K562 (cell line): ENCODE measurements around the gene UBE3B. TPM values are rescaled to one million over a fixed set of nuclear protein-coding genes. Genes with fewer than 3 reads are reported as not detected.
A peak's percentile ranks its signal among the peaks of the same experiment; 100 is the strongest.

Source experiments
- CHD1 ChIP-seq: fragments of 200-600 bp; sonication (generic); IDR thresholded peaks from one replicate; pipeline ENCODE4 v1.6.1; 2012; ENCODE audit warnings: mild to moderate bottlenecking, moderate library complexity, low read length, inconsistent platforms
- HMG20B ChIP-seq: fragments of 250-450 bp; sonication (Bioruptor Pico); IDR thresholded peaks from 2 replicates; pipeline ENCODE4 v1.5.0; 2021; ENCODE audit warnings: mild to moderate bottlenecking
- HOXB6 ChIP-seq: fragments of 250-450 bp; sonication (Bioruptor Pico); IDR thresholded peaks from 2 replicates; pipeline ENCODE4 v1.5.1; 2022; ENCODE audit warnings: mild to moderate bottlenecking, borderline replicate concordance
- IFI16 ChIP-seq: fragments of 250-450 bp; sonication (Bioruptor Pico); IDR thresholded peaks from 2 replicates; pipeline ENCODE4 v2.1.2; 2022; ENCODE audit warnings: mild to moderate bottlenecking, inconsistent platforms
- MTA2 ChIP-seq: fragments of 450-650 bp; IDR thresholded peaks from 2 replicates; pipeline ENCODE4 v1.6.1; 2016; ENCODE audit warnings: low read depth
- NFIX ChIP-seq: fragments of 250-450 bp; sonication (Bioruptor Pico); IDR thresholded peaks from 2 replicates; pipeline ENCODE4 v1.4.0; 2020; ENCODE audit warnings: low read depth, mild to moderate bottlenecking, moderate library complexity
- RBM17 ChIP-seq: fragments of 200-400 bp; formaldehyde crosslinking; IDR thresholded peaks from 2 replicates; pipeline ENCODE4 v1.6.1; 2017; ENCODE audit warnings: low read depth, mild to moderate bottlenecking, low read length, borderline replicate concordance
- SMAD2 ChIP-seq: fragments of 150-350 bp; IDR thresholded peaks from 2 replicates; pipeline ENCODE4 v1.6.1; 2014; ENCODE audit warnings: low read depth, mild to moderate bottlenecking, low read length
- SMAD4 ChIP-seq: fragments of 250-450 bp; sonication (Bioruptor Pico); conservative IDR thresholded peaks from 2 replicates; pipeline ENCODE4 v1.8.0; 2021; ENCODE audit warnings: inconsistent platforms, mild to moderate bottlenecking, moderate library complexity
- SMARCA5 ChIP-seq: fragments of 450-650 bp; IDR thresholded peaks from 2 replicates; pipeline ENCODE4 v1.6.1; 2016
- TAF15 ChIP-seq: fragments of 200-400 bp; formaldehyde crosslinking; IDR thresholded peaks from 2 replicates; pipeline ENCODE4 v1.6.1; 2017; ENCODE audit warnings: mild to moderate bottlenecking, low read depth, low read length, moderate library complexity
- TBL1XR1 ChIP-seq, 2 experiments: IDR thresholded peaks; 2 replicates each; pipeline ENCODE4 v1.6.1; 2012; ENCODE audit warnings: improper control_type of control experiment in 2 of 2, low read length in 2 of 2, mild to moderate bottlenecking in 1 of 2
- U2AF2 ChIP-seq: fragments of 200-400 bp; formaldehyde crosslinking; optimal IDR thresholded peaks from 2 replicates; pipeline ENCODE3; 2017; ENCODE audit warnings: low read depth, mild to moderate bottlenecking, low read length
- ZBTB1 ChIP-seq: sonication (generic); formaldehyde crosslinking; IDR thresholded peaks from 2 replicates; pipeline ENCODE4 v1.8.1; 2023; ENCODE audit warnings: missing genetic modification reagents, low read depth, mild to moderate bottlenecking, borderline replicate concordance
- ZNF232 ChIP-seq: sonication (generic); formaldehyde crosslinking; IDR thresholded peaks from 2 replicates; pipeline ENCODE4 v1.8.0; 2022; ENCODE audit warnings: mild to moderate bottlenecking, missing genetic modification reagents
- ZNF431 ChIP-seq: sonication (generic); formaldehyde crosslinking; IDR thresholded peaks from 2 replicates; pipeline ENCODE4 v1.8.0; 2022; ENCODE audit warnings: mild to moderate bottlenecking, missing genetic modification reagents
- ZNF764 ChIP-seq: fragments of 250-450 bp; sonication (Bioruptor Pico); IDR thresholded peaks from 2 replicates; pipeline ENCODE4 v1.4.0; 2020; ENCODE audit warnings: low read depth, mild to moderate bottlenecking, moderate library complexity
- polyA plus RNA-seq, 8 experiments: library from polyadenylated mRNA; depleted of rRNA in 4 of 8; stranded (reverse) in 5 of 8; unstranded in 3 of 8; fragments of >200 nt; fragmentation: Nextera tagmentation in 2 of 8; fragmentation: Illumina TruSeq in 1 of 8; extraction: Ambion mirVana in 2 of 8; extraction: Trizol in 1 of 8; gene quantifications; 2 replicates each; pipeline versions ENCODE4 v1.2.1 to v1.2.3, GENCODE V29; 2011 to 2014; ENCODE audit warnings: inconsistent platforms in 1 of 8, missing spikeins in 1 of 8
- total RNA-seq, 7 experiments: library from RNA; depleted of rRNA in 6 of 7; stranded (reverse); fragments of >200 nt in 6 of 7; fragmentation: Illumina TruSeq in 2 of 7; extraction: Trizol in 2 of 7; gene quantifications; 2 replicates each; pipeline versions ENCODE4 v1.2.1 to v1.2.3, GENCODE V29; 2011 to 2021; ENCODE audit warnings: low replicate concordance in 1 of 7
- TF ChIP-seq, protein P1 (sequence below): fragments of 250-450 bp; sonication (Bioruptor Pico); IDR thresholded peaks from 2 replicates; pipeline ENCODE4 v1.9.0; 2021; ENCODE audit warnings: mild to moderate bottlenecking, inconsistent platforms
- TF ChIP-seq, protein P2 (sequence below): sonication (generic); formaldehyde crosslinking; IDR thresholded peaks from 2 replicates; pipeline ENCODE4 v1.8.1; 2023; ENCODE audit warnings: missing genetic modification reagents, mild to moderate bottlenecking, borderline replicate concordance
- TF ChIP-seq, protein P3 (sequence below), 2 experiments: fragments of 200-800 bp in 1 of 2; sonication (Bioruptor generic) in 1 of 2; sonication (generic) in 1 of 2; formaldehyde crosslinking in 1 of 2; IDR thresholded peaks in 1 of 2; conservative IDR thresholded peaks in 1 of 2; 2 replicates each; pipeline versions ENCODE4 v1.5.0 to v1.6.1; 2016 to 2020; ENCODE audit warnings: missing compliant biosample characterization in 1 of 2, missing genetic modification characterization in 1 of 2, missing genetic modification reagents in 1 of 2

The UBE3B gene
- total and polyA plus RNA-seq, 9 of the 15 experiments (the other 6 are each of a cell fraction or from before 2014, with no cell fraction given), result 7.6 to 23.6 (median 15.5) TPM

DNA sequence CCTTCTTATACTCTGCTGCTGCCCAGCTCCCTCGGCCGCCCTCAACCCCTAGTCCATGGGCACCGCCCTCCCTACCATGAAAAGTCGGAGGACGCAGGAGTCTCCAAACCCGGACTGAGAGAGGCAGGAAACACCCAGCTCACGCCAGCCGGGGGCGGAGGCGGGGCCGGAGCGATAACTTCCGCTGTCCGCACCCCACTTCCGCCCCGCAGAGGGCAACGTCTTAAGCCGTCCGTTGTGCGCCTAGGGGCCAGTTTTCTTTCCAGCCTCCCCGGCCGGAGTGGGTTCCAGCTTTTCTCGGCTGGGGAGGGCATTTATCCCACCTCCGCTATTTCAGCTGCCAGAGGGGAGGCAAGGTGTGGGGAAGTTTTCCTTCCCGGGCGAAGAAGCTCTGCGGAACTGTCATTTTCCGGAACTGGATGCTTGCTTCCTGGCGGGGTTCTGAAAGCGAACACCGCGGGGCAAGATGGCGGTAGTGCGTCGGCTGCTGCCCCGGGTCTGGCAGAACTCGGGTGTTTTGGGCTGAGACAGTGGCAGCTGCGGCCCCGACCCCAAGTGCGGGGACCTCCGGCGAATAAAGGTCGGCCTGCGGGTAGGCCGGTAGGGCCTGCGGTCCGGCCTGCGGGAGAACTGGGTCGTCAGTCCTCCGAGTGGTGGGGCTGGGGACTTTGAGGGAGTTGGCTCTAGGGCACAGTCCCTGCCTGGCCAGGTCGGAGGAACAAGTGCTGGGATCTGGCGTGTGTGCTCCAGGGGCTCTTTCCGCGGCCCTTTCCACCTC is at the start of gene UBE3B, which contains the start of gene KCTD10 (continued):
- TF ChIP-seq MTA2, result no peak
- no peak for TF ChIP-seq HOXB6 (CRISPR knock-in tag)
- no peak for TF ChIP-seq NFIX (CRISPR knock-in tag)
- no peak for TF ChIP-seq HMG20B (CRISPR knock-in tag)
- TF ChIP-seq ZNF764, result 0 out of 2 replicates have a peak, but pooled peaks have one; percentile 24
- no peak for TF ChIP-seq ZNF232 (CRISPR knock-in tag)
- TF ChIP-seq, protein P1, sequence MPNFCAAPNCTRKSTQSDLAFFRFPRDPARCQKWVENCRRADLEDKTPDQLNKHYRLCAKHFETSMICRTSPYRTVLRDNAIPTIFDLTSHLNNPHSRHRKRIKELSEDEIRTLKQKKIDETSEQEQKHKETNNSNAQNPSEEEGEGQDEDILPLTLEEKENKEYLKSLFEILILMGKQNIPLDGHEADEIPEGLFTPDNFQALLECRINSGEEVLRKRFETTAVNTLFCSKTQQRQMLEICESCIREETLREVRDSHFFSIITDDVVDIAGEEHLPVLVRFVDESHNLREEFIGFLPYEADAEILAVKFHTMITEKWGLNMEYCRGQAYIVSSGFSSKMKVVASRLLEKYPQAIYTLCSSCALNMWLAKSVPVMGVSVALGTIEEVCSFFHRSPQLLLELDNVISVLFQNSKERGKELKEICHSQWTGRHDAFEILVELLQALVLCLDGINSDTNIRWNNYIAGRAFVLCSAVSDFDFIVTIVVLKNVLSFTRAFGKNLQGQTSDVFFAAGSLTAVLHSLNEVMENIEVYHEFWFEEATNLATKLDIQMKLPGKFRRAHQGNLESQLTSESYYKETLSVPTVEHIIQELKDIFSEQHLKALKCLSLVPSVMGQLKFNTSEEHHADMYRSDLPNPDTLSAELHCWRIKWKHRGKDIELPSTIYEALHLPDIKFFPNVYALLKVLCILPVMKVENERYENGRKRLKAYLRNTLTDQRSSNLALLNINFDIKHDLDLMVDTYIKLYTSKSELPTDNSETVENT (CRISPR knock-in tag), result no peak; the same call in 1 of the 2 replicates
- TF ChIP-seq SMAD4 (CRISPR knock-in tag), result peak; percentile 80
- TF ChIP-seq SMAD2, result no peak
- no peak for TF ChIP-seq TBL1XR1 (IDR thresholded peaks at IDR 0.05; ENCODE audit: low read length in 2 of 2)
- TF ChIP-seq, protein P2, sequence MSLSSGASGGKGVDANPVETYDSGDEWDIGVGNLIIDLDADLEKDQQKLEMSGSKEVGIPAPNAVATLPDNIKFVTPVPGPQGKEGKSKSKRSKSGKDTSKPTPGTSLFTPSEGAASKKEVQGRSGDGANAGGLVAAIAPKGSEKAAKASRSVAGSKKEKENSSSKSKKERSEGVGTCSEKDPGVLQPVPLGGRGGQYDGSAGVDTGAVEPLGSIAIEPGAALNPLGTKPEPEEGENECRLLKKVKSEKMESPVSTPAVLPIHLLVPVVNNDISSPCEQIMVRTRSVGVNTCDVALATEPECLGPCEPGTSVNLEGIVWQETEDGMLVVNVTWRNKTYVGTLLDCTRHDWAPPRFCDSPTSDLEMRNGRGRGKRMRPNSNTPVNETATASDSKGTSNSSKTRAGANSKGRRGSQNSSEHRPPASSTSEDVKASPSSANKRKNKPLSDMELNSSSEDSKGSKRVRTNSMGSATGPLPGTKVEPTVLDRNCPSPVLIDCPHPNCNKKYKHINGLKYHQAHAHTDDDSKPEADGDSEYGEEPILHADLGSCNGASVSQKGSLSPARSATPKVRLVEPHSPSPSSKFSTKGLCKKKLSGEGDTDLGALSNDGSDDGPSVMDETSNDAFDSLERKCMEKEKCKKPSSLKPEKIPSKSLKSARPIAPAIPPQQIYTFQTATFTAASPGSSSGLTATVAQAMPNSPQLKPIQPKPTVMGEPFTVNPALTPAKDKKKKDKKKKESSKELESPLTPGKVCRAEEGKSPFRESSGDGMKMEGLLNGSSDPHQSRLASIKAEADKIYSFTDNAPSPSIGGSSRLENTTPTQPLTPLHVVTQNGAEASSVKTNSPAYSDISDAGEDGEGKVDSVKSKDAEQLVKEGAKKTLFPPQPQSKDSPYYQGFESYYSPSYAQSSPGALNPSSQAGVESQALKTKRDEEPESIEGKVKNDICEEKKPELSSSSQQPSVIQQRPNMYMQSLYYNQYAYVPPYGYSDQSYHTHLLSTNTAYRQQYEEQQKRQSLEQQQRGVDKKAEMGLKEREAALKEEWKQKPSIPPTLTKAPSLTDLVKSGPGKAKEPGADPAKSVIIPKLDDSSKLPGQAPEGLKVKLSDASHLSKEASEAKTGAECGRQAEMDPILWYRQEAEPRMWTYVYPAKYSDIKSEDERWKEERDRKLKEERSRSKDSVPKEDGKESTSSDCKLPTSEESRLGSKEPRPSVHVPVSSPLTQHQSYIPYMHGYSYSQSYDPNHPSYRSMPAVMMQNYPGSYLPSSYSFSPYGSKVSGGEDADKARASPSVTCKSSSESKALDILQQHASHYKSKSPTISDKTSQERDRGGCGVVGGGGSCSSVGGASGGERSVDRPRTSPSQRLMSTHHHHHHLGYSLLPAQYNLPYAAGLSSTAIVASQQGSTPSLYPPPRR, result no peak
- no peak for TF ChIP-seq IFI16
- TF ChIP-seq SMARCA5, result no peak
- TF ChIP-seq RBM17, result no peak
- TF ChIP-seq ZNF431 (CRISPR knock-in tag), result no peak
- no peak for TF ChIP-seq U2AF2
- no peak for TF ChIP-seq CHD1
- TF ChIP-seq, protein P3, sequence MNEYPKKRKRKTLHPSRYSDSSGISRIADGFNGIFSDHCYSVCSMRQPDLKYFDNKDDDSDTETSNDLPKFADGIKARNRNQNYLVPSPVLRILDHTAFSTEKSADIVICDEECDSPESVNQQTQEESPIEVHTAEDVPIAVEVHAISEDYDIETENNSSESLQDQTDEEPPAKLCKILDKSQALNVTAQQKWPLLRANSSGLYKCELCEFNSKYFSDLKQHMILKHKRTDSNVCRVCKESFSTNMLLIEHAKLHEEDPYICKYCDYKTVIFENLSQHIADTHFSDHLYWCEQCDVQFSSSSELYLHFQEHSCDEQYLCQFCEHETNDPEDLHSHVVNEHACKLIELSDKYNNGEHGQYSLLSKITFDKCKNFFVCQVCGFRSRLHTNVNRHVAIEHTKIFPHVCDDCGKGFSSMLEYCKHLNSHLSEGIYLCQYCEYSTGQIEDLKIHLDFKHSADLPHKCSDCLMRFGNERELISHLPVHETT (CRISPR knock-in tag; conservative IDR thresholded peaks at IDR 0.05 in 1 of 2, IDR thresholded peaks at IDR 0.05 in 1 of 2), result no peak
- TF ChIP-seq TAF15, result no peak
- TF ChIP-seq ZBTB1 (CRISPR knock-in tag), result peak; percentile 57; the same call in 1 of the 2 replicates
